ENCODE data around the gene ZNF770.

ZNF770 gene

GRCh38 chr15:35013370-35013769 is 25.3 kb upstream of the ZNF770 start:
- no peak for DNase-seq (ENCODE audit: extremely low spot score)
- CTCF ChIA-PET, result no interaction called here
- POLR2A ChIA-PET, result no interaction called here

GRCh38 chr15:35007397-35007796 is 19.3 kb upstream of the ZNF770 start:
- CTCF ChIA-PET, result no interaction called here
- DNase-seq (ENCODE audit: extremely low spot score), result no peak
- POLR2A ChIA-PET, result no interaction called here
- no peak for TF ChIP-seq FOXK2 (IDR thresholded peaks at IDR 0.05)
- TF ChIP-seq ARNT (IDR thresholded peaks at IDR 0.05), result no peak
- TF ChIP-seq BHLHE40 (IDR thresholded peaks at IDR 0.05; ENCODE audit: borderline replicate concordance), result no peak
- TF ChIP-seq TARDBP (IDR thresholded peaks at IDR 0.05), result no peak
- TF ChIP-seq ELF4 (IDR thresholded peaks at IDR 0.05), result no peak
- TF ChIP-seq ZNF384 (IDR thresholded peaks at IDR 0.05), result no peak
- no peak for TF ChIP-seq SP1 (IDR thresholded peaks at IDR 0.05)
- TF ChIP-seq L3MBTL2 (conservative IDR thresholded peaks at IDR 0.05), result no peak
- no peak for TF ChIP-seq HDGF (IDR thresholded peaks at IDR 0.05; ENCODE audit: borderline replicate concordance)
- TF ChIP-seq, protein P1, sequence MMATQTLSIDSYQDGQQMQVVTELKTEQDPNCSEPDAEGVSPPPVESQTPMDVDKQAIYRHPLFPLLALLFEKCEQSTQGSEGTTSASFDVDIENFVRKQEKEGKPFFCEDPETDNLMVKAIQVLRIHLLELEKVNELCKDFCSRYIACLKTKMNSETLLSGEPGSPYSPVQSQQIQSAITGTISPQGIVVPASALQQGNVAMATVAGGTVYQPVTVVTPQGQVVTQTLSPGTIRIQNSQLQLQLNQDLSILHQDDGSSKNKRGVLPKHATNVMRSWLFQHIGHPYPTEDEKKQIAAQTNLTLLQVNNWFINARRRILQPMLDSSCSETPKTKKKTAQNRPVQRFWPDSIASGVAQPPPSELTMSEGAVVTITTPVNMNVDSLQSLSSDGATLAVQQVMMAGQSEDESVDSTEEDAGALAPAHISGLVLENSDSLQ (IDR thresholded peaks at IDR 0.05), result no peak
- no peak for TF ChIP-seq FOXA1 (IDR thresholded peaks at IDR 0.05)
- no peak for TF ChIP-seq LEF1 (IDR thresholded peaks at IDR 0.05; ENCODE audit: borderline replicate concordance)
- TF ChIP-seq FOXM1 (IDR thresholded peaks at IDR 0.05; ENCODE audit: borderline replicate concordance), result no peak
- TF ChIP-seq SUZ12 (IDR thresholded peaks at IDR 0.05), result no peak
- no peak for TF ChIP-seq NFRKB (IDR thresholded peaks at IDR 0.05)
- no peak for TF ChIP-seq CTBP1 (IDR thresholded peaks at IDR 0.05; ENCODE audit: borderline replicate concordance)

More at GRCh38 chr15:35013370-35013769, 25.3 kb upstream of the ZNF770 start:
- TF ChIP-seq SP1 (IDR thresholded peaks at IDR 0.05), result no peak

- POLR2A ChIA-PET, result no interaction called here
- DNase-seq (ENCODE audit: extremely low spot score), result no peak
- CTCF ChIA-PET, result interaction anchor here (0.6 kb wide), 1 partner anchor 418 kb away, joined by 3 read pairs; no protein-coding TSS in a partner anchor
- TF ChIP-seq FOXM1 (IDR thresholded peaks at IDR 0.05; ENCODE audit: borderline replicate concordance) (no peak), SUZ12 (IDR thresholded peaks at IDR 0.05) (no peak), SP1 (IDR thresholded peaks at IDR 0.05) (no peak), ARNT (IDR thresholded peaks at IDR 0.05) (no peak), HDGF (IDR thresholded peaks at IDR 0.05; ENCODE audit: borderline replicate concordance) (no peak), ZNF384 (IDR thresholded peaks at IDR 0.05) (no peak), L3MBTL2 (conservative IDR thresholded peaks at IDR 0.05) (no peak), FOXA1 (IDR thresholded peaks at IDR 0.05) (no peak), TARDBP (IDR thresholded peaks at IDR 0.05) (no peak), BHLHE40 (IDR thresholded peaks at IDR 0.05; ENCODE audit: borderline replicate concordance) (no peak), FOXK2 (IDR thresholded peaks at IDR 0.05) (no peak), CTBP1 (IDR thresholded peaks at IDR 0.05; ENCODE audit: borderline replicate concordance) (no peak), ELF4 (IDR thresholded peaks at IDR 0.05) (no peak)
- TF ChIP-seq, protein P1 (IDR thresholded peaks at IDR 0.05), result no peak
These were observed 17.8 kb upstream of the ZNF770 start for GRCh38 chr15:35005933-35006332.

- POLR2A ChIA-PET, result interaction anchor here (0.6 kb wide), 1 partner anchor 637 kb away, joined by 3 read pairs; the partner anchor contains the start of gene LPCAT4
- DNase-seq (ENCODE audit: extremely low spot score), result no peak
- no peak for TF ChIP-seq L3MBTL2 (conservative IDR thresholded peaks at IDR 0.05)
- TF ChIP-seq ELF4 (IDR thresholded peaks at IDR 0.05), result no peak
- TF ChIP-seq FOXA1 (IDR thresholded peaks at IDR 0.05), result no peak
- TF ChIP-seq LEF1 (IDR thresholded peaks at IDR 0.05; ENCODE audit: borderline replicate concordance), result no peak
- TF ChIP-seq HDGF (IDR thresholded peaks at IDR 0.05; ENCODE audit: borderline replicate concordance), result no peak
- TF ChIP-seq BHLHE40 (IDR thresholded peaks at IDR 0.05; ENCODE audit: borderline replicate concordance), result no peak
- no peak for TF ChIP-seq ARNT (IDR thresholded peaks at IDR 0.05)
- TF ChIP-seq TARDBP (IDR thresholded peaks at IDR 0.05), result no peak
- TF ChIP-seq SUZ12 (IDR thresholded peaks at IDR 0.05), result no peak
- TF ChIP-seq FOXK2 (IDR thresholded peaks at IDR 0.05), result no peak
- no peak for TF ChIP-seq CTBP1 (IDR thresholded peaks at IDR 0.05; ENCODE audit: borderline replicate concordance)
- TF ChIP-seq, protein P1 (IDR thresholded peaks at IDR 0.05), result no peak
- no peak for TF ChIP-seq SP1 (IDR thresholded peaks at IDR 0.05)
- TF ChIP-seq FOXM1 (IDR thresholded peaks at IDR 0.05; ENCODE audit: borderline replicate concordance), result no peak
- TF ChIP-seq NFRKB (IDR thresholded peaks at IDR 0.05), result no peak
- TF ChIP-seq ZNF384 (IDR thresholded peaks at IDR 0.05), result no peak
- CTCF ChIA-PET, result interaction anchor here (1.6 kb wide), 1 partner anchor 15 kb away, joined by 4 read pairs; no protein-coding TSS in a partner anchor
These were observed 15.8 kb upstream of the ZNF770 start for GRCh38 chr15:35003928-35004327.

DNA sequence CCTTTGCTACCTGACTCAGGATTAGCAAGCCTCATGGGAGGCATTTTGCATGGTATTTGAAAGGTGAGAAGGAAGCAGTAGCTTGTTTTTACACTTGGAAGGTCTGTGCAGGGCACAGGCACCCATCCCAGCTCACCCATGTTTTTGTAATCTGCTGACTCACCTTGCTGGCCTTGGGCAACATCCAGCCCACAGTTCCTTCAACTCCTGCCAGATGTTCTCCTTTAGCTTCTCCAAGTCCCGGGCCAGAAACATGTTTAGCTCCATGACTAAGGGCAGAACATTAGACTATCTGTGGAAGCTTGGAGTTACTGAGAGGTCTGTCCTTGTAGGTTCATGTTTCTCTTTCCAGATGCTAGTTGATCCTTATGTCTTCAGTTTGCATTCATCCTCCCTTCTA is 12.4 kb upstream of the ZNF770 start:
- TF ChIP-seq, protein P1 (IDR thresholded peaks at IDR 0.05), result no peak
- TF ChIP-seq ARNT (IDR thresholded peaks at IDR 0.05), result no peak
- no peak for TF ChIP-seq NFRKB (IDR thresholded peaks at IDR 0.05)
- POLR2A ChIA-PET, result interaction anchor here (1.1 to 3.2 kb wide), 2 partner anchors 12 to 14 kb away, joined by 3 to 18 read pairs; partner anchors contain the start of gene ZNF770
- CTCF ChIA-PET, result interaction anchor here (0.5 kb wide), 1 partner anchor 17 kb away, joined by 3 read pairs; no protein-coding TSS in a partner anchor
- no peak for DNase-seq (ENCODE audit: extremely low spot score)

DNA sequence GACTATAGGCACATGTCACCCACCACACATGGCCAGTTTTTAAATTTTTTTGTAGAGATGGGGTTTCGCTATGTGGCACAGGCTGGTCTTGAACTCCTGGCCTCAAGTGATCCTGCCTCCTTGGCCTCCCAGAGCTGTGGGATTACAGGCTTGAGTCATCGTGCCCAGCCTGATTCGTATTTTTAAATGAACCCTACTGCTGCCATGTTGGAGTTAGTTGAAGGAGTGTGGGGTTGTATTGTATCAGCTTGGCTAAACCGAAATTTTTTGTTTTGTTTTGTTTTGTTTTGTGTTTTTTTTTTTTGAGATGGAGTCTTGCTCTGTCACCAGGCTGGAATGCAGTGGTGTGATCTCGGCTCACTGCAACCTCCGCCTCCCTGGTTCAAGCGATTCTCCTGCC is 11.8 kb upstream of the ZNF770 start:
- CTCF ChIA-PET, result interaction anchor here (0.5 kb wide), 1 partner anchor 18 kb away, joined by 3 read pairs; no protein-coding TSS in a partner anchor
- POLR2A ChIA-PET, result interaction anchor here (3.2 kb wide), 1 partner anchor 12 kb away, joined by 18 read pairs; the partner anchor contains the start of gene ZNF770

More for the DNA sequence above, 11.8 kb upstream of the ZNF770 start:
- TF ChIP-seq FOXM1 (IDR thresholded peaks at IDR 0.05; ENCODE audit: borderline replicate concordance) (no peak), BHLHE40 (IDR thresholded peaks at IDR 0.05; ENCODE audit: borderline replicate concordance) (no peak), HDGF (IDR thresholded peaks at IDR 0.05; ENCODE audit: borderline replicate concordance) (no peak), ZNF384 (IDR thresholded peaks at IDR 0.05) (no peak), L3MBTL2 (conservative IDR thresholded peaks at IDR 0.05) (no peak), TARDBP (IDR thresholded peaks at IDR 0.05) (no peak), ARNT (IDR thresholded peaks at IDR 0.05) (no peak), FOXK2 (IDR thresholded peaks at IDR 0.05) (no peak)
- TF ChIP-seq, protein P1 (IDR thresholded peaks at IDR 0.05), result no peak
- no peak for DNase-seq (ENCODE audit: extremely low spot score)
